HG02870 (cell line): Measurements from ENCODE around the gene SLC66A3.

Experiments used
- ATAC-seq: cut with Tn5 transposase; IDR thresholded peaks from one replicate; pipeline ENCODE4 v1.9.1; 2021; ENCODE audit warnings: mild to moderate bottlenecking, moderate library complexity; ENCODE audit not compliant: unreplicated experiment

Gene SLC66A3

GRCh38 chr2:11208083-11208482 lies 52.8 kb downstream of the SLC66A3 start:
- ATAC-seq: no peak

DNA sequence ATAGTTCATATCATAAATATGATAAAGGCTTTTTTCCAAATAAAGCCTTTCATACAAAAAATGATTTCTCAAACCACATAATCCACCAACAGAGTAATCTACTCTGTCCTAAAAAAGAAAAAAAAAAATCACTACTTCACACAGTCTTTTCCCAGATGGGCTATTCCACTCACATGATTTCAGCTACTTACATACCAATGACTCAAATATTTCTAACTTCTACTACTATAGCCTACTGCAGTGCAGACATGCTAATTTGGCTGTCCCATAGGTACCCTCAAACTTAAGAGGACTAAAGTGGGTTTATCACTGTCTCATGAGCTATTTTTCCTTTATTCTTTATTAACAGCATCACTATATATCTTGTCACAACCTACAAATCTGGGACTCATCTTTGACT lies 57.4 kb downstream of the SLC66A3 start:
- ATAC-seq: no peak

GRCh38 chr2:11213090-11213638 lies 57.9 kb downstream of the SLC66A3 start:
- ATAC-seq: no peak

GRCh38 chr2:11213975-11214374 lies 58.7 kb downstream of the SLC66A3 start:
- ATAC-seq: no peak

DNA sequence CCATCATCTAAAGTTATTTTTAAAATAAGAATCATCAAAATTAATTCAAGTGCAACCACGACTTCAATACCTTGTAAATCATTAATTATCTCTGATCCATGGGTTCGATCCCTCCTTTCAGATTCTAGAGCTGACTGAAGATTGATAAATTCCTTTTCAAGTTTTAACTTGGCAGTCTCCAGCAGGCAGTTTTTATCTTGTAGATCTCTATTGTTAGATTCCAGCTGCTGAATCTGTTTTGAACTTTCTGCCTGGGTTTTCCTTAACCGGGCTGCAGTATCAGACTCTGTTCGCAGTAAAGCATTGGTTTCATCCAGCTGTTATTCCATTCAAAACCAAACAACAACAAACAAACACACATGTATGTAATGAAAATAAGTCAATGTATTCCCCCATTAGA lies 59.5 kb downstream of the SLC66A3 start:
- no peak for ATAC-seq

DNA sequence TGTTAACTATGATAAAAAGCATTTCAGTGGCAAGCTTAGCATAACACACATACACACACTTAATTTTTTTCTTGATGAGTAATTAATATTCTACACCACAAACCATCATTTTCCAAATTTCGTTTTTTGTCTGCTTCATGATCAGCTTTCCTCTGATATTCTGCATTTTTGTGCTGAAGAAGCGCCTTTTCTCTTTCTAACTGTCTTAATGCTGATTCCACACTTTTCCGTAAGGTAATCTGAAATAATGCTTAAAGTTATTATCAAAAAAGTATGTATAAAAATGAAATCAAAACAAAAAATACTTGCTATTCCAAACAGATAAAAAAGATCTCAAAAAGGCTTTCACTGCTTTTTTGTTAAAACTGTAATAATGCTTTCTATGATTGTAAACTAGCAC lies 60.1 kb downstream of the SLC66A3 start:
- no peak for ATAC-seq

- ATAC-seq: no peak
Observed at GRCh38 chr2:11220445-11220844, 65.2 kb downstream of the SLC66A3 start.

GRCh38 chr2:11222845-11223244 lies 67.6 kb downstream of the SLC66A3 start:
- no peak for ATAC-seq

GRCh38 chr2:11224887-11225286 lies 69.6 kb downstream of the SLC66A3 start:
- ATAC-seq: no peak

- no peak for ATAC-seq
Observed at GRCh38 chr2:11227595-11227994, 72.3 kb downstream of the SLC66A3 start.
